H1 (cell line): ENCODE results near the gene CAMK2B. TPM values are rescaled to one million over a fixed set of nuclear protein-coding genes. Genes with fewer than 3 reads are reported as not detected.
A peak's percentile ranks its signal among the peaks of the same experiment; 100 is the strongest.

ENCODE experiments used
- CTCF ChIA-PET: fragments of 300-600 bp; sonication (Branson Sonifier 250); formaldehyde crosslinking; loops from one replicate; lab custom pipeline; 2021; ENCODE audit not compliant: partially characterized antibody; lab: Charles Lee
- POLR2A ChIA-PET: fragments of 300-600 bp; sonication (Branson Sonifier 250); formaldehyde crosslinking; loops from one replicate; lab custom pipeline; 2021; ENCODE audit warnings: inconsistent platforms; ENCODE audit not compliant: partially characterized antibody; lab: Charles Lee
- DNase-seq, 2 experiments: peaks; one replicate each; pipeline versions ENCODE4 v3.0.0 to v3.0.0-alpha.2; 2010 to 2022; ENCODE audit warnings: low spot score in 2 of 2, low read depth in 1 of 2, mixed read lengths in 1 of 2
- FAIRE-seq: peaks from 2 replicates; lab custom pipeline; 2011; peaks lifted over from hg19 to GRCh38; lab: Jason Lieb, UNC
- H2AFZ ChIP-seq: 2 replicates; pipeline ENCODE4 v1.8.1; 2012; ENCODE audit warnings: low read length, inconsistent platforms
- H2AK5ac ChIP-seq: 2 replicates; pipeline ENCODE4 v1.6.1; 2013; ENCODE audit warnings: low read depth, low read length
- H2BK120ac ChIP-seq: replicated peaks from 2 replicates; pipeline ENCODE3; 2013; ENCODE audit warnings: low read depth, low read length, inconsistent platforms
- H2BK12ac ChIP-seq: 2 replicates; pipeline ENCODE4 v1.6.1; 2013; ENCODE audit warnings: low read depth, low read length
- H2BK15ac ChIP-seq: 2 replicates; pipeline ENCODE4 v1.6.1; 2013; ENCODE audit warnings: low read length
- H2BK20ac ChIP-seq: 2 replicates; pipeline ENCODE4 v1.6.1; 2013; ENCODE audit warnings: low read length
- H2BK5ac ChIP-seq: 2 replicates; pipeline ENCODE4 v1.6.1; 2013; ENCODE audit warnings: low read depth, low read length
- H3K14ac ChIP-seq: 2 replicates; pipeline ENCODE4 v1.6.1; 2013; ENCODE audit warnings: inconsistent platforms; ENCODE audit not compliant: insufficient read length
- H3K18ac ChIP-seq: 2 replicates; pipeline ENCODE4 v1.6.1; 2013; ENCODE audit warnings: low read length; ENCODE audit errors: extremely low read depth
- H3K23ac ChIP-seq: 2 replicates; pipeline ENCODE4 v1.6.1; 2013; ENCODE audit warnings: inconsistent platforms; ENCODE audit not compliant: insufficient read length
- H3K23me2 ChIP-seq: 2 replicates; pipeline ENCODE4 v1.6.1; 2013; ENCODE audit warnings: low read depth, low read length
- H3K27ac ChIP-seq: 2 replicates; pipeline ENCODE4 v1.6.1; 2011; ENCODE audit warnings: low read depth, low read length, inconsistent platforms
- H3K27me3 ChIP-seq, 4 experiments: replicated peaks in 1 of 4; 1 replicate in 1 of 4; 2 replicates in 3 of 4; pipeline versions ENCODE4 v1.6.1 to v1.8.1; 2011 to 2013; ENCODE audit warnings: low read length in 3 of 4, mild to moderate bottlenecking in 3 of 4, inconsistent platforms in 2 of 4, mixed read lengths in 2 of 4, moderate library complexity in 1 of 4; ENCODE audit not compliant: control insufficient read depth in 3 of 4, insufficient read depth in 3 of 4; ENCODE audit errors: extremely low read depth in 1 of 4
- H3K36me3 ChIP-seq, 4 experiments: 2 replicates each; pipeline versions ENCODE4 v1.6.1 to v1.8.1; 2011 to 2013; ENCODE audit warnings: mild to moderate bottlenecking in 4 of 4, low read length in 3 of 4, moderate library complexity in 2 of 4, control low read depth in 1 of 4, inconsistent platforms in 1 of 4; ENCODE audit not compliant: insufficient read depth in 4 of 4, control insufficient read depth in 2 of 4
- H3K4ac ChIP-seq: replicated peaks from 2 replicates; pipeline ENCODE3; 2013; ENCODE audit warnings: low read length, low read depth, mixed read lengths, inconsistent platforms; ENCODE audit not compliant: insufficient read length
- H3K4me1 ChIP-seq, 4 experiments: replicated peaks in 1 of 4; 1 replicate in 1 of 4; 2 replicates in 3 of 4; pipeline versions ENCODE4 v1.6.1 to v1.8.1; 2011 to 2013; ENCODE audit warnings: low read length in 3 of 4, inconsistent platforms in 2 of 4, mixed read lengths in 1 of 4; ENCODE audit not compliant: insufficient read depth in 4 of 4, control insufficient read depth in 3 of 4
- H3K4me2 ChIP-seq, 2 experiments: 2 replicates each; pipeline versions ENCODE4 v1.6.1 to v1.8.1; 2011 to 2013; ENCODE audit warnings: low read depth in 2 of 2, low read length in 2 of 2, control low read depth in 1 of 2, inconsistent platforms in 1 of 2, mild to moderate bottlenecking in 1 of 2; ENCODE audit not compliant: insufficient read depth in 1 of 2
- H3K4me3 ChIP-seq, 4 experiments: fragments of 200-600, 300-600 bp in 1 of 4; sonication (generic), shearing (Covaris generic), sonication (Bioruptor Twin) in 1 of 4; 2 replicates each; pipeline versions ENCODE4 v1.5.1 to v1.8.1; 2011 to 2016; ENCODE audit warnings: low read length in 4 of 4, low read depth in 3 of 4, control low read depth in 2 of 4, inconsistent platforms in 2 of 4, mild to moderate bottlenecking in 2 of 4, mixed read lengths in 1 of 4, moderate library complexity in 1 of 4; ENCODE audit not compliant: insufficient read depth in 2 of 4; ENCODE audit errors: extremely low read depth in 1 of 4
- H3K56ac ChIP-seq: replicated peaks from 2 replicates; pipeline ENCODE3; 2013; ENCODE audit warnings: low read depth, mild to moderate bottlenecking, mixed read lengths, low read length, inconsistent platforms; ENCODE audit not compliant: insufficient read length
- H3K79me1 ChIP-seq: 2 replicates; pipeline ENCODE4 v1.6.1; 2013; ENCODE audit warnings: low read depth, low read length, control low read depth
- H3K79me2 ChIP-seq, 2 experiments: 2 replicates each; pipeline versions ENCODE4 v1.6.1 to v1.8.1; 2012 to 2013; ENCODE audit warnings: low read length in 2 of 2, mild to moderate bottlenecking in 2 of 2, inconsistent platforms in 1 of 2; ENCODE audit not compliant: insufficient read depth in 2 of 2, control insufficient read depth in 1 of 2
- H3K9ac ChIP-seq, 4 experiments: replicated peaks in 1 of 4; 1 replicate in 1 of 4; 2 replicates in 3 of 4; pipeline versions ENCODE4 v1.6.1 to v1.8.1; 2011 to 2013; ENCODE audit warnings: low read depth in 3 of 4, low read length in 3 of 4, control low read depth in 2 of 4, mild to moderate bottlenecking in 2 of 4, moderate library complexity in 2 of 4, inconsistent platforms in 1 of 4; ENCODE audit errors: extremely low read depth in 1 of 4
- H3K9me3 ChIP-seq, 2 experiments: 2 replicates each; pipeline versions ENCODE4 v1.6.1 to v1.8.1; 2012 to 2013; ENCODE audit warnings: mild to moderate bottlenecking in 2 of 2, moderate library complexity in 2 of 2, control low read depth in 1 of 2, inconsistent platforms in 1 of 2, low read depth in 1 of 2, low read length in 1 of 2, mixed read lengths in 1 of 2; ENCODE audit not compliant: insufficient read depth in 2 of 2
- H4K20me1 ChIP-seq, 2 experiments: replicated peaks in 1 of 2; 2 replicates each; pipeline versions ENCODE3 to v1.8.1; 2011 to 2013; ENCODE audit warnings: inconsistent platforms in 2 of 2, low read length in 2 of 2, mild to moderate bottlenecking in 1 of 2; ENCODE audit not compliant: insufficient read depth in 2 of 2, control insufficient read depth in 1 of 2
- H4K5ac ChIP-seq: 2 replicates; pipeline ENCODE4 v1.6.1; 2013; ENCODE audit warnings: low read length, low read depth, mixed read lengths, inconsistent platforms; ENCODE audit not compliant: insufficient read length
- H4K8ac ChIP-seq: 2 replicates; pipeline ENCODE4 v1.8.0; 2013; ENCODE audit warnings: mild to moderate bottlenecking, moderate library complexity, low read length, inconsistent platforms; ENCODE audit not compliant: insufficient read depth; ENCODE audit errors: extremely low read depth
- H4K91ac ChIP-seq: replicated peaks from 2 replicates; pipeline ENCODE3; 2013; ENCODE audit warnings: low read length, mixed read lengths, inconsistent platforms; ENCODE audit not compliant: insufficient read length
- CHD1 ChIP-seq: IDR thresholded peaks from 2 replicates; pipeline ENCODE4 v1.6.1; 2012; ENCODE audit warnings: low read depth, low read length, improper control_type of control experiment
- CHD2 ChIP-seq: IDR thresholded peaks from 2 replicates; pipeline ENCODE4 v1.6.1; 2012; ENCODE audit warnings: low read length, improper control_type of control experiment
- GABPA ChIP-seq: IDR thresholded peaks from 2 replicates; pipeline ENCODE4 v1.6.1; 2011; ENCODE audit warnings: mild to moderate bottlenecking, low read length, moderate library complexity, borderline replicate concordance; ENCODE audit not compliant: insufficient read depth
- JUN ChIP-seq: IDR thresholded peaks from 2 replicates; pipeline ENCODE4 v1.6.1; 2011; ENCODE audit warnings: low read depth, mild to moderate bottlenecking, improper control_type of control experiment, low read length
- JUND ChIP-seq: IDR thresholded peaks from 2 replicates; pipeline ENCODE4 v1.6.1; 2011; ENCODE audit warnings: mild to moderate bottlenecking, improper control_type of control experiment, low read length
- KDM1A ChIP-seq: fragments of 200-600, 300-600 bp; sonication (generic); IDR thresholded peaks from 2 replicates; pipeline ENCODE4 v1.7.1; 2016; ENCODE audit warnings: mild to moderate bottlenecking, low read length, borderline replicate concordance
- NANOG ChIP-seq: IDR thresholded peaks from 2 replicates; pipeline ENCODE4 v1.6.1; 2011; ENCODE audit warnings: low read length, low read depth, mild to moderate bottlenecking, inconsistent platforms; ENCODE audit not compliant: insufficient read depth, poor library complexity, severe bottlenecking
- PHF8 ChIP-seq: fragments of 200-600 bp; sonication (generic); conservative IDR thresholded peaks from 2 replicates; pipeline ENCODE4 v1.7.1; 2012; ENCODE audit warnings: low read depth, mild to moderate bottlenecking, inconsistent platforms, low read length, moderate library complexity
- RBBP5 ChIP-seq: IDR thresholded peaks from 2 replicates; pipeline ENCODE4 v1.7.1; 2012; ENCODE audit warnings: low read depth, mild to moderate bottlenecking, inconsistent platforms, low read length, moderate library complexity, borderline replicate concordance
- SIRT6 ChIP-seq: IDR thresholded peaks from one replicate; pipeline ENCODE4 v1.7.1; 2012; ENCODE audit warnings: low read length, inconsistent platforms
- SP2 ChIP-seq: IDR thresholded peaks from 2 replicates; pipeline ENCODE4 v1.6.1; 2012; ENCODE audit warnings: mild to moderate bottlenecking, low read length, inconsistent platforms
- SP4 ChIP-seq: IDR thresholded peaks from 2 replicates; pipeline ENCODE4 v1.6.1; 2012; ENCODE audit warnings: low read length, inconsistent platforms
- TAF7 ChIP-seq: optimal IDR thresholded peaks from 2 replicates; pipeline ENCODE3; 2011; ENCODE audit warnings: low read depth, mild to moderate bottlenecking, inconsistent platforms, low read length, moderate library complexity, borderline replicate concordance
- TBP ChIP-seq: IDR thresholded peaks from 2 replicates; pipeline ENCODE4 v1.6.1; 2011; ENCODE audit warnings: low read depth, low read length, improper control_type of control experiment
- WGBS, 2 experiments: shearing (Covaris generic) in 1 of 2; methylation state at CpG; one replicate each; pipeline versions ENCODE4 v1.1.6 to v1.1.7; 2013 to 2015; ENCODE audit warnings: low lambda C conversion rate in 2 of 2, mixed read lengths in 2 of 2, inconsistent platforms in 1 of 2, low coverage in 1 of 2, missing lambda C conversion rate in 1 of 2; ENCODE audit not compliant: insufficient replicate concordance in 2 of 2, insufficient coverage in 1 of 2, insufficient read length in 1 of 2; ENCODE audit errors: extremely low coverage in 1 of 2, missing lambda C conversion rate in 1 of 2; 5-methylcytosine and 5-hydroxymethylcytosine counted together
- polyA plus RNA-seq, 7 experiments: library from polyadenylated mRNA; depleted of rRNA in 3 of 7; stranded (reverse) in 5 of 7; unstranded in 2 of 7; fragments of >200 nt in 5 of 7; fragments of 200-250 nt in 2 of 7; gene quantifications; 1 replicate in 5 of 7; 2 replicates in 1 of 7; 4 replicates in 1 of 7; pipeline versions ENCODE4 v1.2.1 to v1.2.3, GENCODE V29; 2011 to 2013; ENCODE audit warnings: missing spikeins in 2 of 7, mixed read lengths in 2 of 7
- total RNA-seq: library from RNA; stranded (reverse); fragmentation: NEBNext Ultra II Directional; extraction: Animal tissue kit (Norgen Biotek cat#: 25700); gene quantifications from 2 replicates; pipeline ENCODE4 v1.2.1, GENCODE V29; 2021

CAMK2B gene
- total and polyA plus RNA-seq, 2 of the 8 experiments (the other 6 are each of a cell fraction or from before 2014, with no cell fraction given), result 0.05 to 0.15 TPM

- H2BK120ac ChIP-seq, result peak overlapping the region; percentile 54
- peaks cover 0 to 6% of the 10 kb centered on the region in 2 experiments for H4K20me1 ChIP-seq
- peaks cover 3% of the 10 kb centered on the region; the same call in 1 of the 2 replicates for H3K23me2 ChIP-seq
- CTCF ChIA-PET, result interaction anchor here (0.7 to 2.0 kb wide), 4 partner anchors 10 to 103 kb away, joined by 3 to 6 read pairs (median 3); no protein-coding TSS in a partner anchor
- H3K9me3 ChIP-seq, result no peaks in the 10 kb centered on the region
- no peaks in the 10 kb centered on the region for H3K79me2 ChIP-seq
- H3K56ac ChIP-seq, result no peak overlapping the region
- no peak overlapping the region; the same call in 1 of the 2 replicates for H2BK12ac ChIP-seq
- H3K79me1 ChIP-seq, result 0 out of 2 replicates have a peak, but pooled peaks cover 6% of the 10 kb centered on the region
- H2BK20ac ChIP-seq, result no peak overlapping the region
- H2BK15ac ChIP-seq, result no peak overlapping the region
- peak overlapping the region; percentile 92 for H3K23ac ChIP-seq
- H4K91ac ChIP-seq, result peak overlapping the region; percentile 65
- no peaks in the 10 kb centered on the region for H3K4me1 ChIP-seq
- H3K27ac ChIP-seq, result no peak overlapping the region
- FAIRE-seq, result no peak
- H4K8ac ChIP-seq, result no peak overlapping the region
- 88% methylated on average over 7 of the region's 7 CpGs; no CpG with 5 or more reads in 1 of the 2 experiments for WGBS, 2 experiments
- no peak overlapping the region for H3K4ac ChIP-seq
- no peaks in the 10 kb centered on the region; a peak in 1 of 7 replicates for H3K27me3 ChIP-seq
- H2BK5ac ChIP-seq, result no peak overlapping the region
- no peak overlapping the region for H3K4me3 ChIP-seq
- no peak overlapping the region for H4K5ac ChIP-seq
- H3K4me2 ChIP-seq, result no peak overlapping the region
- H2AK5ac ChIP-seq, result no peak overlapping the region
- no peak overlapping the region for H3K14ac ChIP-seq
- no peak for DNase-seq
- peak overlapping the region in 1 of 4 experiments; percentile 28; a peak in 1 of 7 replicates for H3K9ac ChIP-seq
- H3K18ac ChIP-seq, result no peak overlapping the region
- H2AFZ ChIP-seq, result no peak overlapping the region
- POLR2A ChIA-PET, result no interaction called here
- H3K36me3 ChIP-seq, result no peaks in the 10 kb centered on the region
- no peak for TF ChIP-seq TBP
- no peak for TF ChIP-seq NANOG
- no peak for TF ChIP-seq JUN
- no peak for TF ChIP-seq TAF7
- TF ChIP-seq CHD2, result no peak
- no peak for TF ChIP-seq SP4
- no peak for TF ChIP-seq CHD1
- no peak for TF ChIP-seq JUND
- no peak for TF ChIP-seq SIRT6
- TF ChIP-seq RBBP5, result no peak
- no peak for TF ChIP-seq GABPA
- no peak for TF ChIP-seq SP2
- TF ChIP-seq KDM1A, result no peak
- TF ChIP-seq PHF8, result no peak
Measured at GRCh38 chr7:44246396-44247113, 78.8 kb downstream of the CAMK2B start.
